GM19455 (cell line): Measurements from ENCODE around the gene TMEM169.

Source experiments
- ATAC-seq: cut with Tn5 transposase; IDR thresholded peaks from one replicate; pipeline ENCODE4 v1.9.1; 2021; ENCODE audit not compliant: unreplicated experiment

The TMEM169 gene

GRCh38 chr2:216081487-216082116, at the start of gene TMEM169, which contains the start of gene PECR:
TSS of gene TMEM169 (plus strand) at chr2:216081919. CDS start at chr2:216095964, 14,045 bp downstream.
TSS of gene PECR (minus strand) at chr2:216081809. CDS start at chr2:216081741, 68 bp downstream.
- ATAC-seq, result peak; percentile 94

GRCh38 chr2:216031960-216032689, 49.6 kb upstream of the TMEM169 start:
- peak; percentile 77 for ATAC-seq

- no peak for ATAC-seq
Observed at GRCh38 chr2:216033403-216033802, 48.3 kb upstream of the TMEM169 start.

- ATAC-seq, result peak; percentile 40
Observed at GRCh38 chr2:216034065-216034464, 47.7 kb upstream of the TMEM169 start.

GRCh38 chr2:216039918-216040317, 41.8 kb upstream of the TMEM169 start:
- no peak for ATAC-seq

- no peak for ATAC-seq
Observed at GRCh38 chr2:216041438-216041837, 40.3 kb upstream of the TMEM169 start.

GRCh38 chr2:216043949-216044348, 37.8 kb upstream of the TMEM169 start:
- ATAC-seq, result no peak

GRCh38 chr2:216044883-216045486, 36.7 kb upstream of the TMEM169 start:
- peak; percentile 93 for ATAC-seq

- no peak for ATAC-seq
Observed at GRCh38 chr2:216047397-216047796, 34.3 kb upstream of the TMEM169 start.

GRCh38 chr2:216049452-216049851, 32.3 kb upstream of the TMEM169 start:
- ATAC-seq, result no peak

GRCh38 chr2:216051350-216051749, 30.4 kb upstream of the TMEM169 start:
- ATAC-seq, result no peak

- ATAC-seq, result no peak
Observed at GRCh38 chr2:216052420-216052819, 29.3 kb upstream of the TMEM169 start.

- no peak for ATAC-seq
Observed at GRCh38 chr2:216055680-216056079, 26.0 kb upstream of the TMEM169 start.

GRCh38 chr2:216056739-216057138, 25.0 kb upstream of the TMEM169 start:
- peak; percentile 45 for ATAC-seq

- ATAC-seq, result peak; percentile 86
Observed at GRCh38 chr2:216057688-216058193, 24.0 kb upstream of the TMEM169 start.

- no peak for ATAC-seq
Observed at GRCh38 chr2:216059233-216059834, 22.4 kb upstream of the TMEM169 start.

- no peak for ATAC-seq
Observed at GRCh38 chr2:216064014-216064630, 17.6 kb upstream of the TMEM169 start.

GRCh38 chr2:216064665-216065064, 17.1 kb upstream of the TMEM169 start:
- ATAC-seq, result no peak

GRCh38 chr2:216066230-216066629, 15.5 kb upstream of the TMEM169 start:
- no peak for ATAC-seq

- no peak for ATAC-seq
Observed at GRCh38 chr2:216069028-216069427, 12.7 kb upstream of the TMEM169 start.

- ATAC-seq, result no peak
Observed at GRCh38 chr2:216070195-216070594, 11.5 kb upstream of the TMEM169 start.
